HG02973 (cell line): ENCODE measurements around the gene COMP.

ENCODE experiments used
- ATAC-seq: cut with Tn5 transposase; IDR thresholded peaks from one replicate; pipeline ENCODE4 v1.9.1; 2021; ENCODE audit warnings: moderate library complexity; ENCODE audit not compliant: unreplicated experiment

The COMP gene

DNA sequence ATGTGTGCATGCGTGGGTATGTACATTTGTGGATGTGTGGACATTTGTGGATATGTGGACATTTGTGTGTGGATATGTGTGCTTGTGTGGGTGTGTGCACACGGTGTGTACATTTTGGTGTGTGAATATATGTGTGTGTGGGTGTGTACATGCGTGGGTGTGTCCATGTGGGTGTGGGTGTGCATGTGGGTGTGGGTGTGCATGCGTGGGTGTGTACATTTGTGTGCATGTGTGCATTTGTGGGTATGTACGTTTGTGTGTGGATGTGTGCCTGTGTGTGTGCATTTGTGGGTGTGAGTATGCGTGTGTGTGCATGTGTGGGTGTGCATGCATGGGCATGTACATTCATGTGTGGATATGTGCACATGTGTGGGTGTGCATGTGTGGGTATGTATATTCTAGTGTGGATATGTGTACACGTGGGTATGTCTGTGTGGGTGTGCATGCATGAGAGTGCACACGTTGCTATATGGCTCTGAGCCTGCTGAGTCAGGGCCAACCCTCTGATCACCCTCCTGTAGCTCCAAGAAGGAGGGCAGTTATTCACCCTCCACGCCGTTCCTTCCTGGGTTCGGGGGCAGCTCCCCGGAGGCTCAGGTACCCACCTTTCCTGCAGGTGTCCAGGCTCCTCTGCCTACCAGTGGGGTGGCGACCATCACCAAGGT, 20.3 kb downstream of the COMP start:
- ATAC-seq: no peak

DNA sequence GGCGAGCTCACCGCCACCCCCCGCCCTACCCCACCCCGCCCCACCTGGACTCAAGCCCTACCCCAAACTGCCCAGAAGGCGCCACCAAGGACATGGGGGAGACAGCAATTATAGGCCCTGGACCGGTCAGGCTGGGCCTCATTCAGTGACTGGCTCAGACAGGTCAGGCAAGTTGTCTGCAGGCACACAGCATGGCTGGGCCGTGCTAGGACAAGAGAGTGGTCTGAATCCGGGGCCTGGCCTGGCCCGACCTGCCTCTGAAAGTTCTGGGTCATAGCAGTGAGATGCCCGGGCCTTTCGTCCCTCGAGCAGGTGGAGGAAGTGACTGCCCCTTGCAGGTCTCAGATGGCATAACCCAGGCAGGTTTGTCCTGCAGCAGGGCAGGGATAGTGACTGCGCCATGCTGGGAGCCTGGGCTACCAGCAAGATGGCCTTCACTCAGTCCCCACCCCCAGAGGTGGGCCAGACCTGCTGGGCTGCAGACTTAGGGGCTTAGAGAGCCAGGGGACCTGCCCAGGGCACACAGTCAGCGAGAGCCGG, 21.0 kb downstream of the COMP start:
- no peak for ATAC-seq

DNA sequence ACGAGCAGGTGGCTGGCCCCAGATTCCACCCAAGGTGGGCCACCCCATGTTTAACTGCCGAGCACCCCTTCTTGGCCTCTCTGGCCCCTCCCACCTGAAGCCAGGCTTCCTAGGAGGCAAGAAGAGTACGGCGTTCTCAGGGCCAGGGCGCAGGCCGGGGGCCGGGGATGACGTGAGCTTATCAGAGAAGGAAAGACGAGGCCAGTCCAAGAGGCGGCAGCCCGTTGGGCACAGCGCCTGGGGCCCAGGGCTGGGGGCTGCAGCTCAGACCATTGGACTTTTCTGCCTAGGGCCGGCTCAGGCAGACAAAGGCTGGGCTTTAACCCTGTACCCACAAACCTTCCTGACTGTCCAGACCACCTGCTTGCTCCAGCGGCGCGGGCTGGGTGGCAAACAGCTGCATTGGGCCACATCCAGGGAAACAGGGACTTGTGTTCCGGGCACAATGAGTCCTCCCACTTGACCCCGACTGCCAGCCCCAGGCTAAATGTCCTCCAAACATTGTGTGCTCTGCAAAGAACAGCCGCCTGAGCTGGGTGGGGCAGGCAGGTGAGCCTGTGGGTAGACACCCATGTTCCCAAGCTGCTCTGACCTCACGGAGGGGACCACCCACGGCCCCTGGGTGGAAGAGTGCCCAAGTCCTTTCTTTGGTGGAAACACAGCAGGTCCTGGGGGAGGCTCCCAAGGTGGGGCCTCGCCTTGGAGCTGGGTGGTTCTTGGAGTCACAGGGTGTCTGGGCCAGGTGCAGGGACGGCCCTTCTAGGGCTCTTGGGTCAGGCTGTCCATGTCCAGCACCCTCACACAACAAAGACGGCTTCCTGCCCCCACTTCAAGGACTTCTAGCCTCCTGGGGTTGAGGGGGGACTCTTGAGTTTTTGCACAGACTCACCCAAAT, 21.9 kb downstream of the COMP start:
- ATAC-seq: no peak

DNA sequence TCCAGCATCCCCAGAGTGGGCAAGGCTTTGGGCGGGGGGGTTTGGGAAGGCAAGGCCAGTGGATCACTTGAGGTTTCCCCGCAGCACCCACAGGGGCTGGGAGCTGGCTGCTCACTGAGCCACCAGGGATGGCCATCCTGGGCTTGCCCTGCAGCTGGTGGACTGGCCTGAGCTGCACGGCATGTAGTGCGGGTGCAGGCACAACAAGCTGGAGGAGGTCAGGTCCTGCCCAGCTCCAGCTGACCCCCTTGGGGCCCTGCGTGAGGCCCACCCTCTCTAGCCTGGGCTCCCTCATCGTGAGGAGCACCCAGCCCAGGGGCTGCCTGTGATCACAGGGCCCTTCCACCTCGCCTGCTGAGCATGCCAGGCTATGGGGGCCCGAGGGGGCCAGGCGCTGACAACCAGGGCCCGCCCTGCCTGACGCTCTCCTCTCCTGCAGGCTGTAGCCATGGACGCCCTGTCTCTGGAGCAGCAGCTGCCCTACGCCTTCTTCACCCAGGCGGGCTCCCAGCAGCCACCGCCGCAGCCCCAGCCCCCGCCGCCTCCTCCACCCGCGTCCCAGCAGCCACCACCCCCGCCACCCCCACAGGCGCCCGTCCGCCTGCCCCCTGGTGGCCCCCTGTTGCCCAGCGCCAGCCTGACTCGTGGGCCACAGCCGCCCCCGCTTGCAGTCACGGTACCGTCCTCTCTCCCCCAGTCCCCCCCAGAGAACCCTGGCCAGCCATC, 22.9 kb downstream of the COMP start:
- no peak for ATAC-seq

DNA sequence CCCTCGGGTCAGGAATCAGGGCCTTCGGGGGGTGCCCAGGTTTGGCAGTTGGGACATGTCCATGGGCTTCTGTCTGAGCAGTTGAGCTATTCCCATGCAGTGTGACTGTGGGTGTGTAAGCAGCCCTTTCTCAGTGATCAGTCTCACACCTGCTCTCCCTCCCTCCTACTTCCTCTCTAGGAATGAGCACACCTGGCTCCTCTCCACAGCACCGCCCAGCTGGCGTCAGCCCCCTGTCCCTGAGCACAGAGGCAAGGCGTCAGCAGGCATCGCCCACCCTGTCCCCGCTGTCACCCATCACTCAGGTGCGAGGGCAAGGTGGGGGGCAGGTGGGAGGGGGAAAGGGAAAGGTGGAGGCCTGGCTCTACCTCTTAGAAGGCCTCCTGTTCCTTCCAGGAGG, 25.9 kb downstream of the COMP start:
- no peak for ATAC-seq

DNA sequence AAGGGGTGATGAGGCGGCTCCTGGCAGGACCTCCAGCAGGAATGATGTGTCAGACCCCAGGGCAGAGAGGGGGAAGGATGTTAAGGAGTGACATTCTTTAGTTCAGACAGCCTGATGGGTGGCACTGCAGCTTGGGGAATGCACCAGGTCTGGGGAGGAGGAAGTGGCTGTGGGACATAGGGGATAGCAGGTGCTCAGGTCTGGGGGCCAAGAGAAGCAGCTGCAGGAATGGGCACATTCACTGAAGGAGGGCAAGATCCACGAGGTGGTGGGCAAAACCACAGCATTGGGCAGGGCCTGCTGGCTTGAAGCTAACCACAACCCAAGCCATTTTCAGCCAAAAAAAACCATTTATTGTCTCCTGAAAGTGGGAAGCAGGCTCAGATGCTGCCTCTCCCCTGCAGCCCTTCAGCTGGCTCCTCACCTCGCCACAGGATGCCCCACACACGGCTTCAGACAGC, 26.5 kb downstream of the COMP start:
- no peak for ATAC-seq

DNA sequence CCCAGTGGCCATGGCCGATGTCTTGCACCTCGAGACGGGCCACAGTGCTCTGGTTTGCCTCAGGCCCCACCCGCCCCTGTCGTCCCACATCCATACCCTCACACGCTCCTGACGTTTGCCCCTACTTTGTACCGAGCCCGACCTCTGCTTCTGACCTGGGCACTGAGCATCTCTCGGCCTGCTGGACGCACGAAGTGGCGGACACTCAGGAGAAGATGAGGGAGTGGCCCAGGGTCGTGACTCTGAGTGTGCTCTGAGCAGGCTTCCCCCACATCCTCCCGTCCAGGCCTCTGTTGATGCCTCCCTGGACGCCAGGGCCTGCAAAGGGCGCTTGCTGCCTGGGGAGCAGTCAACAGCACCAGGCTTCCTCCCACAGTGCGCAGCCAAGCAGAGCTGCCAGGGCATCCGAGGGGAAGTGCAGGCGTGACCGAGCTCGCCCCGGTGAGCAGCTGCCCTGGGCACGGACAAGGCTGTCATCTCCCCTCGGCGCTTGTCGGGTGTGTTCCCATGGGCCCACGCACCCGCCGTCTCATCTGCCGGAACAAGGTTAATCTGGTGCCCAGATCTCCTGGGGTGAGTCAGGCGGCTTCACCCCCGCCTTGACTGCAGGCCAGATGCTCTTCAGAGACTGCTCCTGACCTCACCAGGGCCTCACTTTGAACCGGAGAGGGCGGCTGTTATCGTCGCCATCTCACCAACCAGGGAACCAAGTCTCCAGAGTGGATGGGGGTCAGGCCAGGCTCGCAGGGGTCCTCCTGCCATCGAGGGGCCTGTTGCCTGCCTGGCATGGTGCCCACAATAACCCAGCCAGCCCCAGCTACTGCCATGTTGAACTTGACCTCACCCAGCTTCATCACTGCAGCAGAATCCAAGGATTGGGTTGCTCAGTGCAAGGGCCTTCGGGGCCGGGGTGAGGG, 27.2 kb downstream of the COMP start:
- no peak for ATAC-seq

DNA sequence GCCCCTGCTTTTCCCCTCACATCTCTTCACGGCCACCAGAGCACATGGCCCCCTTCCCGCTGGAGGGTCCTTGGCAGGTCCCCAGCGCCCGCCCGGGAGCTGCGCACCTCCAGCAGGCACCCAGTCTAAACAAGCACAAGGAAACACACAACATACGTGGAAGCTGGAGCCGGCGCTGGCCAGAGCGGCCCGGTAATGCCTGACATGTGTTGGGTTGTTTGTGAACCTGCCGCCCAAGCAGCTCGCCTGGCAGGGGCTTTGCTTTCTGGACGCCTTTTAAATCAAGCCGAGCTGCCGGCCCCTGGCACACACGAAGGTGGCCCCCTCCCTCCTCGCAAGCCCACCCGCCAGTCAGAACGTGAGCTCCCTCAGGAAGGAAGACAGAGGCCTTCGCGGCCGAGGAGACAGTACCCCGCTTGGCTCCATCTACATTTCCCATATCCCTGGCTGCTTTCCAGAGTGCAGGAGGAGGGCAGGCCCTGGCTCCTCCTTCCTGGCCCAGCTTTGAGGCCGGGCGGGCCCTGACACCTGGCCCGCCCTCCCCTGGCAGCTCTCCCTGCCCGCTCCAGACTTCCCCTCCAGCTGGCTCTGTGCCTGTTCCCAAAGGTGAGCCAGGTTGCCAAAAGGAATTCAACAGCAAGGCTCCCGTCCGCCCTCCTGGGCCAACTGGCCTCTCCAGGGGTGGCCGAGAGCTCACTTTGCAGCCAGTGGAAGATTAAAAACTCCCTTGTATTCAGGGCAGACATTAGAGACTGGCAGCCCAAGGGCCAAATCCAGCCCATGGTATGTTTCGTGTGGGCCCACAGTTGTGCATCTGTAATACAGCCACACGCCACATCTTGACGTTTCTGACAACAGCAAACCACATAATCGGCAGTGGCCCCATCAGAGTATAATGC, 28.7 kb downstream of the COMP start:
- ATAC-seq: no peak

DNA sequence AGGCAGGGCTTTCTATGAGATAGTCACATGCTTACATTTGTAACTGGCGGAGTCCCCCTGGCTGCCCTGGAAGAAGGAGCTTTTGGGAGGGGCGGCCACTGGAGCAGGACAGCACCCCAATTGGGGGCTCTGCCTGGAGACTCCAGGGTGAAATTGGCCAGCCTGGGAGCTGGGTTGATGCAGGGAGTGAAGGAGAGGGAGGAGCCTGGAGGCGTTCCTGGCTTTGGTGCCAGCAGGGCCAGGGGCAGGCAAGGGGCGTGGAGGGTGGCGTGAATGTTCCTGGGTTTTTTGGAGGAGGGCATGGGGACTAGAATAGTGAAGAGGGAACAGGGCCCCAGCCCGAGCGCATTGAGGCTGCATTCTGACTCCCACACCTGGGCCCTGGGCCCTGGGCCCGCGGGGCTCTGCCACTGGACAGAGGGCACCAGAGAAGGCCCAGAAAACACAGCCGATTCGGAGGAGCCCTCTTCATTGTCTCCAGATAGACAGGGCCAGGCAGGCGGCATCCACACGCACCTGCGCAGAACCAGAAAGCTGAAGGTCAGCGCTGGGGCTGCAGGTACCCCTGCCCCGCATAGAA, 29.5 kb downstream of the COMP start:
- no peak for ATAC-seq

DNA sequence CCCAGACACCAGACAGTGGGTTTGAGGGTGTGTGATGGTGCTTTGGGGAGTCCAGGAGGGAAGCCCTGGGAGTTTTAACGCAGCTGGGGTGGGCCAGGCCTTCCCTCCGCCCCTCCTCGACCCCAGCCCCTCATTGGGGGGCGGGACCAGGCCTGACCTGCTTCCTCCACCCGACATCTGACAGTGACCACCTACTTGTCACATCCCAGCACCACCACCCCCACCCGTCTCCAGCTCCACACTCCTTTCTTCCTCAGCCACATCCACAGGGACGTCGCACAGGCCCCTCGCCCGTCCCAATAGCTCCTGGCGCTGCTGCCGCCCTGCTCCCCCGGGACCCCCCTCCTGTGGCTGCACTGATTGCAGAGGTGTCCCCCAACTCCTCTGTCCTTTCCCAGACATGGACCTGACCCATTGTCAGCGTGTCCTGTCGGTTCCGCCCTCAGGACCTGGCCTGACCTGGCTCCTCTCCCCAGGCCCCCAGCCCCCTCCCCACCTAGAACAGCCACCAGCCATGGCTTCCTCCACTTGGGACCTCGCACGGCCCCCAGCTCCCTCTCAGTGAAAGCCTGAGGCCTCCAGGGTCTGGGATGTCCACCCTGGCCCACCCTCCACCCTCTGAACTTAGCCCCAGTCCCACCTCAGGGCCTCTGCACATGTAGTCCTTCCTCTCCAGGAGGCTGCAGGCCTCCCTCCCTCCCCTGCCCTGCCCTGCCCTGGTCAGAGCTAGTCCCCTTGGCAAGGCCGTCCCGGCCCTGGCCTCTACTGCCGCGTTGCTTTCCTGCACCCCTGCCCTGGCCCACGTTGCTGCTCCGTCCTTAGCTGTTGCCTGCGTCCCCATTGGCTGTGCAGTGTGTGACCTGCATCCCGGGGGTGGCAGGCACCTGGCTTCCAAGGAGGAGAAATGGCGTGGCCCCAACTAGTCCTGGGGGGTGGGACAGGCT, 30.4 kb downstream of the COMP start:
- no peak for ATAC-seq

DNA sequence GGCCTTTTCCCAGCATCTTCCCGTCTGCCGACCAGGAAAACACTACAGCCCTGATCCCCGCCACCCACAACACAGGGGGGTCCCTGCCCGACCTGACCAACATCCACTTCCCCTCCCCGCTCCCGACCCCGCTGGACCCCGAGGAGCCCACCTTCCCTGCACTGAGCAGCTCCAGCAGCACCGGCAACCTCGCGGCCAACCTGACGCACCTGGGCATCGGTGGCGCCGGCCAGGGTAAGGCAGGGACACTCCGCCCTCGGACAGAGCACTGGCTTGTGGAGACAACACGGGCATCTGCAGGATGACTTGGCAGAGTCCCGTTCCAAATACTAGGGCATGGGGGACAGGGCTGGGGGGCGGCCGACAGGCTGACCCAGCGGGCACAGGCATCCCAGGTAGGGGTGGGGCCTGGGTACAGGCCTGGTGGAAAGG, 31.1 kb downstream of the COMP start:
- no peak for ATAC-seq

DNA sequence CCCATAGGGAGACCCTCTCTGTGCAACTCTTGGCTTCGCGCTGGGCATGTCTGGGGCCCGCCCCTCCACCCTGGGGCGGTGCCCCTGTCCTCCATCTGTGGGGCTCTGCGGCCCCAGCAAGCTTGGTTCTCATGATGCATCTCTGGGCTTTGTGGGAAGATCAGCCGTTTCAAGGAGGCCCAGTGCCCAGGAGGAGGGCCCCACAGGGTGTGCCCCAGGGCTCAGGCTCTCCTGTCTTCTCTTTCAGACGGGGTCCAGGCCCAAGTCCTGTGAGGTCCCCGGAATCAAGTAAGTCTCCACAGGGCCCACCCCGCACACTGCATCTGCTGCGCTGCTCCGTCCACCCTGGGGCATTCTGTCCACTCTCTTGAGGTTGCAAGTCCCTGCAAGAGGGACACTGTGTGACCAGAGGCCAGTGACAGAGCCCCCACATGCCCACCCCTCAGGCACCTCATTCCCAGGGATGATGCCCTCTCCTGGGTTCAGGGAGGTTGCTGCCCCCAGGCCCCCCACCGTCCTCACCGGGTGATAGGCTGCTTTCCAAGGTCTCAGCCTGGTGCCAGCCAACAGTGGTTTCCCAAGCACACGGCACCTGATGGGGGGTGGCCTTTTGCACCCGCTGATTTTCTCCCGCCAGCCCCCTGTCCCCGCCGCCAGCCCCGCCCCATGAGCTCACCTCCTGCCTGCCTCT, 31.7 kb downstream of the COMP start:
- ATAC-seq: no peak

DNA sequence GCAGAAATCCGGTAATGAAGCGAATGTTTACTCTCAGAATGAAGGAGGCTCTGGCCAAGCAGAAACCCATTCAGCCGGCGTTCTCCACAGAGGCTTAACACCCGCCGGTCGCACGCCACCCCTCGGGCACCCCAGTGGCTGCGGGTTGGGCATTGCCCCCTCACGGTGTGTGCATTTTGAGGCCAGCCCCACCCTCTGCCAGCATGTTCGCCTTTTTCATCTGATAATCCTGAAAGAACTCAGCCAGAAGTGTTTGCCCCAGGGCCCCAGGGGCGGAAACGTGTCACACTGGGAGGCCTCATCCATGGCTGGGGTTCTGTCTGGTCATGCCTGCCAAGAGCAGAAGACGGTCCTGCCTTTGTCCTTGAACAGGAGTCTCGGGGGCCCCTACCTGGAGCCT, 34.2 kb downstream of the COMP start:
- no peak for ATAC-seq

DNA sequence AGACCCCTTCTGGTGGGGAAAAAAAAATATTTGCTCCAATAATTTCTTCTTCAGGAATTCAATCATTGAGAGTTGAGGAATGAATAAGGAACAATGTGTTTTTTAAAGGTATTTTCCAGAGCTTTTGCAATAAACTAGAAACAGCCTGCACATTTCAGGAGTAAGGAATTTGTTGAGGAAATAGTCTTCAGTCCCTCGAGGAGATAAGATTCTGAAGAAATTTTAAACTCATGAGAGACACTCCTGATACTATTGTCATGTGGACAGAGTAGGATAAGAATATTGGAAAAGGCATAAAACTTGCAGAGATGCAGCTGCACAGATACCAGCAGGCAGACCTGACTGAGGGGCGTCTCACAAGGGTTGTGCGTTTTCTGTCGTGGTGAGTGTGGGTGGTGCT, 36.6 kb downstream of the COMP start:
- ATAC-seq: no peak

DNA sequence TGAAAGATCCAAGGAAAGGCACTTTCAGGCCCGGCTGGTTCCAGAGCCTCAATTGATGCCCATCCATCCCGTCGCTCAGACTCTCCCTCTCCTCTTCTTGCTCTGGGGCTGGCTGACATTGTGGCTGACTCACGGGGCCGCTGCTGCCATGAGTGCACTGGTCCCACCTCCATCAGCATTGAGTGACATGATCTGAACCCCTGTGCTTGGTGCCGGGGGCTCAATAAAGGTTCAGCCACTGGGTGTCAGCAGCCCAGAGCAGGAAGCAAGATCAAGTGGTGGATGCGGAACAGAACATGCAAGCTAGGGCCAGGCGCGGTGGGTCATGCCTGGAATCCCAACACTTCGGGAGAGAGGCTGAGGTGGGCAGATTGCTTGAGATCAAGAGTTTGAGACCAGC, 39.5 kb downstream of the COMP start:
- no peak for ATAC-seq

DNA sequence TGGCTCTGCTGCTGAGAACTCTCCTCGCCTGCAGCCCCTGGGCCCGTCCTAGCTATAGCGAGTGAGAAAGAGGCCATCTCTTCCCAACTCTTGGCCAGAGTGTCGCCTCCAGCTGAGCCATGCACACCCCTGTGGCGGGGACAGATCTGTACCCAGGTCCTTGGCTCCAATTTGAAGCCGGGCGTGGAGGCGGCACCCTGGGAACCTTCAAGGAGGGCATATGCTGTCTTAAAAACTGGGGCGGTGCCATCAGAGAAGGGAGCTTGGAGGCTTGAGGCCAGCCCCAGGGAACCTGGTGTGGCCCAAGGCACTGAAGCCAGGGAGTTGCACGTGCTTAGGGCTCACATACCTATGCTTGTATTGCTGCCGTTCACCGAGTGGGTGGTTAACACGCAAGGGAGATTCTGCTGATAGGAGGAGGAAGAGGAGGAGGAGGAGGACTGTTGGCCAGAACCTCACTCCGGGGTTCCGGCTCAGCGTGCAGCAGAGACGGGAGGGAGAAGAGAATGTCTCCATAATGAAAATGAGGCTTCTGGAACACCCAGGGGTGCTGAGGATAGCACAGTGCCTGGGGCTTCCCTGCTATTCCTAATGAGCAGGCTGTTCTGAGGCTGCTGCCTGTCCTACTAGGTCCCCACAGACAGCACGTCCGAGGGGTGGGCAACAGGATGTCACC, 40.7 kb downstream of the COMP start:
- no peak for ATAC-seq
